OCI-LY1 (cell line): Measurements from ENCODE around the gene RAB3GAP2.
"Not testable (repeated sequence)": the region's sequence is repeated elsewhere in the genome, so short reads cannot be mapped to it uniquely, and the experiment has no call there.

Experiments
- EZH2 ChIP-seq: fragments of 200-600 bp; sonication (generic), shearing (Covaris generic); IDR thresholded peaks from 2 replicates; pipeline ENCODE4 v1.8.0; 2017; ENCODE audit warnings: borderline replicate concordance, mixed run types, mild to moderate bottlenecking, antibody characterized with exemption, low read length, moderate library complexity, mixed read lengths
- TF ChIP-seq, protein P1 (sequence below): fragments of 200-600 bp; sonication (generic), shearing (Covaris generic); IDR thresholded peaks from 2 replicates; pipeline ENCODE4 v1.5.1; 2017; ENCODE audit warnings: mild to moderate bottlenecking, antibody characterized with exemption, low read length, moderate library complexity, mixed read lengths

DNA sequence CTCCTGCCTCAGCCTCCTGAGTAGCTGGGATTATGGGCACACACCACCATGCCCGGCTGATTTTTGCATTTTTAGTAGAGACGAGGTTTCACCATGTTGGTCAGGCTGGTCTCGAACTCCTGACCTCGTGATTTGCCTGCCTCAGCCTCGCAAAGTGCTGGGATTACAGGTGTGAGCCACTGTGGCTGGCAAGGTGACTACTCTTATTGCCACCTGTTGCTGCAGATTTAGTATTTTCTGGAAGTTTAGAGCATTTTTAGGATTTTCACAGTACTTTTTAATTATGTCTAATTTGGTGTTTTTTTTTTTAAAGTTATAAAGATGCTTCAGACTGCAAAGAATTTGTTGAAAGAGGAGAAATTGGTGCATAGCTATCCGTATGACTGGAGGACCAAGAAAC lies 161.8 kb downstream of the RAB3GAP2 start:
- TF ChIP-seq, protein P1, sequence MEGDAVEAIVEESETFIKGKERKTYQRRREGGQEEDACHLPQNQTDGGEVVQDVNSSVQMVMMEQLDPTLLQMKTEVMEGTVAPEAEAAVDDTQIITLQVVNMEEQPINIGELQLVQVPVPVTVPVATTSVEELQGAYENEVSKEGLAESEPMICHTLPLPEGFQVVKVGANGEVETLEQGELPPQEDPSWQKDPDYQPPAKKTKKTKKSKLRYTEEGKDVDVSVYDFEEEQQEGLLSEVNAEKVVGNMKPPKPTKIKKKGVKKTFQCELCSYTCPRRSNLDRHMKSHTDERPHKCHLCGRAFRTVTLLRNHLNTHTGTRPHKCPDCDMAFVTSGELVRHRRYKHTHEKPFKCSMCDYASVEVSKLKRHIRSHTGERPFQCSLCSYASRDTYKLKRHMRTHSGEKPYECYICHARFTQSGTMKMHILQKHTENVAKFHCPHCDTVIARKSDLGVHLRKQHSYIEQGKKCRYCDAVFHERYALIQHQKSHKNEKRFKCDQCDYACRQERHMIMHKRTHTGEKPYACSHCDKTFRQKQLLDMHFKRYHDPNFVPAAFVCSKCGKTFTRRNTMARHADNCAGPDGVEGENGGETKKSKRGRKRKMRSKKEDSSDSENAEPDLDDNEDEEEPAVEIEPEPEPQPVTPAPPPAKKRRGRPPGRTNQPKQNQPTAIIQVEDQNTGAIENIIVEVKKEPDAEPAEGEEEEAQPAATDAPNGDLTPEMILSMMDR: not testable (repeated sequence)
- TF ChIP-seq EZH2: not testable (repeated sequence)
